ENCODE data around the gene TC2N. TPM values are rescaled to one million over a fixed set of nuclear protein-coding genes. Genes with fewer than 3 reads are reported as not detected.

TC2N gene
- total and polyA plus RNA-seq, 9 of the 15 experiments (the other 6 are each of a cell fraction or from before 2014, with no cell fraction given): 2.0 to 12.5 (median 7.3) TPM

DNA sequence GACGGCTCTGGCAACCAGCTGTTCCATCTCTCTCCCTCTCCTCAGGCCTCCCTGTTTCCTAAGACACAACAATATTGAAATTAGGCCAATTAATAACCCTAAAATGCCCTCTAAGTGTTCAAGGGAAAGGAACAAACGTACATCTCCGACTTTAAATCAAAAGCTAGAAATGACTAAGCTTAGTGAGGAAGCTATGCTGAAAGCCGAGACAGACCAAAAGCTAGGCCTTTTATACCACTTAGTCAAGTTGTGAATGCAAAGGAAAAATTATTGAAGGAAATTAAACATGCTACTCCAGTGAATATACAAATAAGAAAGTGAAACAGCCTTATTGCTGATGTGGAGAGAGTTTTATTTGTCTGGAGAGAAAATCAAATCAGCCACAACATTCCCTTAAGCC lies 73.6 kb downstream of the TC2N start:
- in situ Hi-C loops (cut with MboI) (no loop called here), intact Hi-C loops (cut with micrococcal nuclease) (no loop called here)
- Histone ChIP-seq H3K4me1 (replicated peaks in 1 of 2; ENCODE audit: control insufficient read depth in 2 of 2, insufficient read depth in 2 of 2, low read length in 2 of 2) (no peaks in the 10 kb centered on the region), H3K4me3 (no peak overlapping the region), H4K20me1 (replicated peaks; ENCODE audit: control insufficient read depth, insufficient read depth, low read length) (no peaks in the 10 kb centered on the region), H3K9me1 (ENCODE audit: control insufficient read depth, insufficient read depth, low read length) (no peaks in the 10 kb centered on the region), H3K9ac (ENCODE audit: insufficient read depth in 1 of 2, low read depth in 2 of 2, low read length in 2 of 2) (no peak overlapping the region), H3K9me3 (replicated peaks; ENCODE audit: control insufficient read depth, insufficient read depth, low read depth, low read length) (no peaks in the 10 kb centered on the region), H3K4me2 (ENCODE audit: insufficient read depth, low read length) (no peak overlapping the region), H2AFZ (ENCODE audit: low read depth, low read length) (no peak overlapping the region), H3K27me3 (ENCODE audit: control insufficient read depth in 2 of 2, insufficient read depth in 2 of 2, low read length in 2 of 2) (no peaks in the 10 kb centered on the region), H3K27ac (ENCODE audit: extremely low read depth, low read depth, low read length) (no peak overlapping the region), H3K79me2 (ENCODE audit: control insufficient read depth, insufficient read depth, low read length) (no peaks in the 10 kb centered on the region), H3K36me3 (ENCODE audit: control insufficient read depth, insufficient read depth, low read length) (no peaks in the 10 kb centered on the region)
- WGBS (ENCODE audit: insufficient coverage, low coverage, missing lambda C conversion rate): 26% methylated on average over 4 of the region's 4 CpGs
- BruUV-seq (replicated peaks): no TSS peak
- ATAC-seq (no peak), FAIRE-seq (no peak), DNase-seq (ENCODE audit: extremely low read depth in 1 of 4, low spot score in 3 of 4) (no peak)
- CTCF ChIA-PET (ENCODE audit: low intra/inter-chr PET ratio): no interaction called here
- POLR2A ChIA-PET: interaction anchor here (0.9 to 1.2 kb wide), 2 partner anchors 8 to 13 kb away, joined by 3 to 5 read pairs; no protein-coding TSS in a partner anchor
- TF ChIP-seq GTF2F1 (IDR thresholded peaks at IDR 0.05; ENCODE audit: low read depth, low read length) (no peak), ZFP36 (IDR thresholded peaks at IDR 0.05; ENCODE audit: low read depth, low read length, partially characterized antibody) (no peak), TEAD2 (tag; IDR thresholded peaks at IDR 0.05) (no peak), CBX2 (IDR thresholded peaks at IDR 0.05; ENCODE audit: insufficient read depth, low read length, poor library complexity, severe bottlenecking) (no peak), SAFB2 (IDR thresholded peaks at IDR 0.05; ENCODE audit: borderline replicate concordance, low read depth, low read length, severe bottlenecking) (no peak), HMG20B (CRISPR knock-in tag; IDR thresholded peaks at IDR 0.05) (no peak), NFE2 (IDR thresholded peaks at IDR 0.05; ENCODE audit: low read depth) (no peak), FOSL1 (tag; conservative IDR thresholded peaks at IDR 0.05) (no peak), TAL1 (IDR thresholded peaks at IDR 0.05) (no peak)
- TF ChIP-seq, protein P1, sequence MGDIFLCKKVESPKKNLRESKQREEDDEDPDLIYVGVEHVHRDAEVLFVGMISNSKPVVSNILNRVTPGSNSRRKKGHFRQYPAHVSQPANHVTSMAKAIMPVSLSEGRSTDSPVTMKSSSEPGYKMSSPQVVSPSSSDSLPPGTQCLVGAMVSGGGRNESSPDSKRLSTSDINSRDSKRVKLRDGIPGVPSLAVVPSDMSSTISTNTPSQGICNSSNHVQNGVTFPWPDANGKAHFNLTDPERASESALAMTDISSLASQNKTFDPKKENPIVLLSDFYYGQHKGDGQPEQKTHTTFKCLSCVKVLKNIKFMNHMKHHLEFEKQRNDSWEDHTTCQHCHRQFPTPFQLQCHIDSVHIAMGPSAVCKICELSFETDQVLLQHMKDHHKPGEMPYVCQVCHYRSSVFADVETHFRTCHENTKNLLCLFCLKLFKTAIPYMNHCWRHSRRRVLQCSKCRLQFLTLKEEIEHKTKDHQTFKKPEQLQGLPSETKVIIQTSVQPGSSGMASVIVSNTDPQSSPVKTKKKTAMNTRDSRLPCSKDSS (IDR thresholded peaks at IDR 0.05; ENCODE audit: low read depth, partially characterized antibody): no peak
- TF ChIP-seq, protein P2, sequence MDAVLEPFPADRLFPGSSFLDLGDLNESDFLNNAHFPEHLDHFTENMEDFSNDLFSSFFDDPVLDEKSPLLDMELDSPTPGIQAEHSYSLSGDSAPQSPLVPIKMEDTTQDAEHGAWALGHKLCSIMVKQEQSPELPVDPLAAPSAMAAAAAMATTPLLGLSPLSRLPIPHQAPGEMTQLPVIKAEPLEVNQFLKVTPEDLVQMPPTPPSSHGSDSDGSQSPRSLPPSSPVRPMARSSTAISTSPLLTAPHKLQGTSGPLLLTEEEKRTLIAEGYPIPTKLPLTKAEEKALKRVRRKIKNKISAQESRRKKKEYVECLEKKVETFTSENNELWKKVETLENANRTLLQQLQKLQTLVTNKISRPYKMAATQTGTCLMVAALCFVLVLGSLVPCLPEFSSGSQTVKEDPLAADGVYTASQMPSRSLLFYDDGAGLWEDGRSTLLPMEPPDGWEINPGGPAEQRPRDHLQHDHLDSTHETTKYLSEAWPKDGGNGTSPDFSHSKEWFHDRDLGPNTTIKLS (IDR thresholded peaks at IDR 0.05; ENCODE audit: borderline replicate concordance, low read depth): no peak
- TF ChIP-seq, protein P3, sequence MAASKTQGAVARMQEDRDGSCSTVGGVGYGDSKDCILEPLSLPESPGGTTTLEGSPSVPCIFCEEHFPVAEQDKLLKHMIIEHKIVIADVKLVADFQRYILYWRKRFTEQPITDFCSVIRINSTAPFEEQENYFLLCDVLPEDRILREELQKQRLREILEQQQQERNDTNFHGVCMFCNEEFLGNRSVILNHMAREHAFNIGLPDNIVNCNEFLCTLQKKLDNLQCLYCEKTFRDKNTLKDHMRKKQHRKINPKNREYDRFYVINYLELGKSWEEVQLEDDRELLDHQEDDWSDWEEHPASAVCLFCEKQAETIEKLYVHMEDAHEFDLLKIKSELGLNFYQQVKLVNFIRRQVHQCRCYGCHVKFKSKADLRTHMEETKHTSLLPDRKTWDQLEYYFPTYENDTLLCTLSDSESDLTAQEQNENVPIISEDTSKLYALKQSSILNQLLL (CRISPR knock-in tag; IDR thresholded peaks at IDR 0.05; ENCODE audit: borderline replicate concordance): no peak
- TF ChIP-seq, protein P4, sequence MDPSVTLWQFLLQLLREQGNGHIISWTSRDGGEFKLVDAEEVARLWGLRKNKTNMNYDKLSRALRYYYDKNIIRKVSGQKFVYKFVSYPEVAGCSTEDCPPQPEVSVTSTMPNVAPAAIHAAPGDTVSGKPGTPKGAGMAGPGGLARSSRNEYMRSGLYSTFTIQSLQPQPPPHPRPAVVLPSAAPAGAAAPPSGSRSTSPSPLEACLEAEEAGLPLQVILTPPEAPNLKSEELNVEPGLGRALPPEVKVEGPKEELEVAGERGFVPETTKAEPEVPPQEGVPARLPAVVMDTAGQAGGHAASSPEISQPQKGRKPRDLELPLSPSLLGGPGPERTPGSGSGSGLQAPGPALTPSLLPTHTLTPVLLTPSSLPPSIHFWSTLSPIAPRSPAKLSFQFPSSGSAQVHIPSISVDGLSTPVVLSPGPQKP (CRISPR knock-in tag; IDR thresholded peaks at IDR 0.05): no peak
- TF ChIP-seq, protein P5, sequence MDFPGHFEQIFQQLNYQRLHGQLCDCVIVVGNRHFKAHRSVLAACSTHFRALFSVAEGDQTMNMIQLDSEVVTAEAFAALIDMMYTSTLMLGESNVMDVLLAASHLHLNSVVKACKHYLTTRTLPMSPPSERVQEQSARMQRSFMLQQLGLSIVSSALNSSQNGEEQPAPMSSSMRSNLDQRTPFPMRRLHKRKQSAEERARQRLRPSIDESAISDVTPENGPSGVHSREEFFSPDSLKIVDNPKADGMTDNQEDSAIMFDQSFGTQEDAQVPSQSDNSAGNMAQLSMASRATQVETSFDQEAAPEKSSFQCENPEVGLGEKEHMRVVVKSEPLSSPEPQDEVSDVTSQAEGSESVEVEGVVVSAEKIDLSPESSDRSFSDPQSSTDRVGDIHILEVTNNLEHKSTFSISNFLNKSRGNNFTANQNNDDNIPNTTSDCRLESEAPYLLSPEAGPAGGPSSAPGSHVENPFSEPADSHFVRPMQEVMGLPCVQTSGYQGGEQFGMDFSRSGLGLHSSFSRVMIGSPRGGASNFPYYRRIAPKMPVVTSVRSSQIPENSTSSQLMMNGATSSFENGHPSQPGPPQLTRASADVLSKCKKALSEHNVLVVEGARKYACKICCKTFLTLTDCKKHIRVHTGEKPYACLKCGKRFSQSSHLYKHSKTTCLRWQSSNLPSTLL (IDR thresholded peaks at IDR 0.05): no peak
